ENCODE results near the gene FAM168A.

FAM168A gene

GRCh38 chr11:73384872-73385689, 212.8 kb downstream of the FAM168A start:
- no peak for DNase-seq

GRCh38 chr11:73384531-73384871, 213.4 kb downstream of the FAM168A start:
- DNase-seq, result no peak

DNA sequence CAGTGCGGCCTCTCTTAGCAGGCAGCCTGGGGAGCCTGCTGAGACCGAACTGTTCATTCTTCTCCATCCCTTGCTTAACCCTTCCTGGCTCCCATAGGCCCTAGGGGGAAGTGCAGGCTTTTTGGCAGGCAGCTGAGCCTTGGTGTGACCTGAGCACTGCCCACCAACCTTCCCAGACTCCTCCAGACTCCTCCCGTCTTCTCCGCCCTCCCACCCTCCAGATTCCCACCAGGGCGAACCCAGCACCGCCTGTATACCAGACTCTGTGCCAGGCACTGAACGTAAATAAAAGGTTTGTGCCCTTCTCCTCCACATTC, 213.8 kb downstream of the FAM168A start:
- DNase-seq, result no peak

DNA sequence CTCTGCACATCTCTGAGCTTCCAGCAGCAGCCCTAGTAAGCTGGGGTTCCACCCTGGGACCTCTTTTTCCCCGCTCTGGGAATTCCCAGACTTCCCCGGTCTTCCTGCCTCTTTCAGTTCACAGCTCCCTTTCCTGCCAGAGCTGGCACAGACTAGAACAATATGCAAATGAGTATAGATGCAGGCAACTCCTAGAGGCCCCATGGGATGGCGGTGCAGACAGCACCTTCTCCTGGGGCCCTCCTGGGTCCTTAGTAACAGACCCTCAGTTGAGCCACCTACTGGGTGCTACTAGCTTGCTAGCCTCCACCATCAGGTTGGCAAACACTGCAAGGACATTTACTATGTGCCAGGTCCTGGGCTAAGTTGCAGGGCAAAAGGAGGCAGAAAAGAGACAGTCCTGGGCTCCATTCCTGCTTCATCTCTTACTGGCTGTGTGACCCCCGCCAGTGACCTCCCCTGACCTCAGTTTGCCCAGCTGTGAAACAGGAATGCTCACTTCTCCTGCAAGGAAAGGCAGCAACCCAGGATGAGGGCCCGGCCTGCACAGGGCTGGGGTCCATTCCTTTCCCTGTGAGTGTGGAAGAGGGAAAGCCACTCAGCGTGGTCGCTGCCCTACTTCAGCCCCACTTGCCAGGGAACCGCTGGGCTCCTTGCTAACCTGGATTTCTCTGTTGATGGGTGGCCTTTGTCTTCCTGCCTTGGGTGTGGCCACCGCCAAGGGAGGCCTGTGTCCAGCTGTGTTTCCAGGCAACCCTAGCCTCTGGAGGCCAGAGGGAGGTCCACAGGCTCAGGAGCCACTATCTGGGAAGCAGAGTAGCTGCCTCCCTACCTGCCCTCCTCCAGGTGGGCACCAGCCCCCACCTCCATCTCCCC, 214.4 kb downstream of the FAM168A start:
- no peak for DNase-seq

- no peak for DNase-seq
Observed at GRCh38 chr11:73382747-73383146, 215.2 kb downstream of the FAM168A start.

- no peak for DNase-seq
Observed at GRCh38 chr11:73382183-73382582, 215.7 kb downstream of the FAM168A start.

DNA sequence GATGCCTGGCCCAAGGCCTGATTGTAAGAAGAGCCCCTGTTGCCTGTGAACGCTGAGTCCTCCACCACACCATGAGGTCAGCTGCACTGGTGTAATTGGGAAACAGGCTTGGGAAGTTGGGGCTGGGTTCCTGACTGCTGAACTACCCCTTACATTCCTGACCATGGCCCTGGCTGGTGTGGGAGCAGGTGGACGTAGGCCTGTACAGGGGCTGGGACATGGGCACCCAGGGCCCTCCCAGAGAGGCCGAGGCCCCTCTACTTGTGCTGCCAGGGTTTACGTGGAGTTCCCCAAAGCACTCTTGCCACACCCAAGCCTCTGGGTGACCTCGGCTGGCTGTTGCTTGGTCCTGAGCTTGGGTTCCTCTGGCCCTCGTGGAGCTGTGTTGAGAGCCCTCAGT, 216.3 kb downstream of the FAM168A start:
- no peak for DNase-seq

GRCh38 chr11:73380897-73381410, 217.0 kb downstream of the FAM168A start:
- no peak for DNase-seq

DNA sequence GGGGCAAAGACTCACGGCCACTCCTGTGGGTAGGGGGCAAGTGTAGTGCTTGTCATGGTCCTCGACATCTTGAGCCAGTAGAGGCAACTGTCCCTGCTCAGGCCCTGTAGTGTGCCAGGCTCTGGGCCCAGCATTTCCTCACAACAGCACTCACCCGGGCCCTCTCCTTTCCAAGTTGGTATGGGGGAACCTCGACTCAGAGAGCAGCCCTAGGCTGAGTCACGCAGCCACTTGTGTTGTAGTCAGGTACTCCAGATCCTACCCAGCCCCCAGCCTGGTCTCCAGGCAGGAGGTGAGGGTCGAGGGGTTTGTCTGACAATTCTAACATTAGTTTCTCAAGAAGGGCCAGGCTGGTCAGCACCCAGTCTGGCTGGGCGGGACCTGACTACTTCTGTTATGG, 217.6 kb downstream of the FAM168A start:
- no peak for DNase-seq

DNA sequence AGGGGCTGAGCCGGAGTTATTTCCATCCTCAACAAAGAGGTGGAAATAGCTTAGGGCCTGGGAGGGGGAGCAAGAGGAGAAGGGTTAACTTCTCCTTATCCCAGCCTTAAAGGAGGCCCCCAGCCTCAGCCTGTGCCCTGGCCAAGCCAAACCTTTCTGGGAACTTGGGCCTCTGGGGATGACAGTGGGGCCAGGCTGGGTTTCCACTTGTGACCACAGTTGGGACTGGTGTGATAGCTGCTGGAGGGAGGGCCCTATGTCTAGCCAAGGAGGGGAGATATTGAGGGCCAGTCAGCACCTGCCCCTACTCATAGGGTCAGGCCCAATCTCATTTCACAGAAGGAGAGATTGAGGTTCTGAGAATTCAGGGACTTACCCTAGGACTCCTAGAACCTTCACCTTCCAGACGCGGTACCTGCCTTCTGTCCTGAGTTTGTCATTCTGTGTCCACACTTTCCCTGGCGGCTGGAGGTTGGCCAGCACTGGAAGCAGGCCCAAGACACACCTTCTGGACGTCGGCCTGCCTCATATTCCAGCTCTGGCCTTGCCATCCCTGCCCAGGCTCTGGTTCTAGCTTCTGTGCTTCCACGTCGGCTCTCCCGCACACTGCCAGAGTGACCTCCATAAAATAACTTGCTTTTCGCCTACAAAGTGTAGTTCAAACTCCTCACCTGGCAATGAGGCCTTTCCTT, 218.6 kb downstream of the FAM168A start:
- DNase-seq, result no peak

GRCh38 chr11:73376803-73377629, 220.9 kb downstream of the FAM168A start:
- DNase-seq, result peak; percentile 72

DNA sequence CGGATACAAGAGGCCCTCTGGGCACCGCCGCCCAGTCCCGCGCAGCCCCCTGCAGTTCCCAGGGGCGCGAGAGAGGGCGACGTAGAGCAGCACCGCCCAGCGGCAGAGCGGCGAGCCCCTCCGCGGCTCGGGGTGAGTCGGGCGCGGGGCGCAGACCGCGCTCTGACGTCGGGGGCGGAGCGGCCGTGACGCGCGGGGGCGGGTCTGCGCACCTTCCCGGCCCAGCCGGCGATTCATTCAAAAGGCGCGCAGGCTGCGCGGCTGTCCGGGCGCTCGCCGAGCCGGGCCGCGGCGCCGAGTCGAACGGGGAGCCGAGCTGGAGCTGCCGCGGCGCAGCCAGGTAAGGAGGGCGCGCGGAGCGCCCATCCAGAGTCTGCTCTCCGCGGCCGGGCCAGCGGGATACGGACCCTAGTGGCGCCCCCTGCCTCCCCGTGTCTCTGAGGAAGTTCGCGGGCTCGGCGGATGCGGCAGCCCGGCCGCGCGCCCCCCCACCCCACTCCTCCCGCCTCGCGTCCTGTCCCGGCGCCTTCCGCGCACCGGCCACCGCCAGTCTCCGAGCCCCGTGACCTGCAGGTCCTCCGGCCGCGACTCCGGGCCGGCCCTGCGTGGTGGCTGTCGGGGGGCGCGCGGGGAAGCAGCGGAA, 221.6 kb downstream of the FAM168A start, which contains the start of gene RELT:
RELT (plus strand) TSS at position 240 of the 643 bp plus-strand sequence. CDS start 12,738 bp downstream, outside the sequence.
- DNase-seq, result peak; percentile 96

DNA sequence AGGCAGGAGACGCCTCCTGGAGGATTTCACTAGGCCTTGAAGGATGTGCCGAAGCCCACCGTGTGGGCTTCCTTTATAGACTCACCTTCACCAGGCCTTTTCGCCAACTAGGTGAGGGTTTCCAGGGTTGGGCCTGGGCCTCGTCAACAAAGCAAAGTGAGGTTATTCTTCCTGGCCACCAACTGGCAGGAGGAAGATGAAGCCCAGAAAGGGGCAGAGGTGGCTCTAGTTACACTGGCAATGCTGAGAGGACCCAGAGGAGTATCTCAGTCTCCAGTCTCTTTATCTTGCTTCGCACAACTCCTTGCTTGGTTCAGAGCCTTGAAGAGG, 222.1 kb downstream of the FAM168A start:
- DNase-seq, result no peak

GRCh38 chr11:73374151-73374550, 223.8 kb downstream of the FAM168A start:
- DNase-seq, result no peak

DNA sequence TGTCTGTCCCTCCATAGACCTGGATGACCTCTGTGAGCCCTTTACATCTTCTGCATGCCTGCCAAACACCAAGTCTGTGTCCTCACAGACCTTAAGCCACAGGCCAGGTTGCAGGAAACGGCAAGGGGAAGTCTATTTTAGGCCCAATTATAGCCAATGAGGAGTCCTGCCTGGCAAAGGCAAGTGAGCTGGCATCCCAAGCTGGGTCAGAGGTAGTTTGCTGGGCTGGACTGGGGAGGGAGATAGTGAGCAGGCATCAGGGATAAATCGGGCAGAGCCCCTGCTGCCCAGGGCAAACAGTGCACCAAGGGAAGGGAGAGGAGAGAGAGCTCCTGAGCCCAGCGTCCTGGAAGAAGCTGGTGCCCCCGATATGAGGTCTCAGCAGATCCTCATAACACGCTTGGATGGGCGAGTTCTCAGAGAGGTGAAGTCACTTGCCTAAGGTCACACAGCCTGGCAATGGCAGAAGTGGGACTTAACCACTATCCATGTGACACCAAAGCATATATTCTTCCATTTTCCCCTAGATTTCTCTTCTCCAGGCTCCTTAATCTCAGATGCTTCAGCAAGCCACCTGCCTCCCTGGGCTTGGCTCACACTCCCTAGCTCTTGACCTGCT, 225.4 kb downstream of the FAM168A start:
- no peak for DNase-seq

DNA sequence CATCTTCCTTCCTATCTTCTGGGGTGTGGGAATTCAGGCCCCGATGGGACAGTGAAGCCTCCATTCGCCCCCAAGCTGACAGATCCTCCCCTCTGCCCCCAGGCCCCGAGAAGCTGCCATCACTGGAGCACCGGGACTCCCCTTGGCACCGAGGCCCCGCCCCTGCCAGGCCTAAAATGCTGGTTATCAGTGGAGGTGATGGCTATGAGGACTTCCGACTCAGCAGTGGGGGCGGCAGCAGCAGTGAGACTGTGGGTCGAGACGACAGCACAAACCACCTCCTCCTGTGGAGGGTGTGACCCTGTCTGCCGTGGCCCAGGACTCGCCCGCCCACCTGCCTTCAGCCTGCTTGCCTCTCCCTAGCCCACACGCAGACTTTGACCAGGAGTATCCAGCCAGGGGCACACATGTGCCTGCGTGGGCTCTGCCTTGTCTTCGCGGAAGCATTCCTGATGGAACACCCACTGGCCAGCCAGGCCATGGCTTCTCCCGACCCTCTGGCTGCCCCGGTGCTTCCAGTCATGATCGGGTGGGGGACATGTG, 230.4 kb downstream of the FAM168A start:
- DNase-seq, result no peak

DNA sequence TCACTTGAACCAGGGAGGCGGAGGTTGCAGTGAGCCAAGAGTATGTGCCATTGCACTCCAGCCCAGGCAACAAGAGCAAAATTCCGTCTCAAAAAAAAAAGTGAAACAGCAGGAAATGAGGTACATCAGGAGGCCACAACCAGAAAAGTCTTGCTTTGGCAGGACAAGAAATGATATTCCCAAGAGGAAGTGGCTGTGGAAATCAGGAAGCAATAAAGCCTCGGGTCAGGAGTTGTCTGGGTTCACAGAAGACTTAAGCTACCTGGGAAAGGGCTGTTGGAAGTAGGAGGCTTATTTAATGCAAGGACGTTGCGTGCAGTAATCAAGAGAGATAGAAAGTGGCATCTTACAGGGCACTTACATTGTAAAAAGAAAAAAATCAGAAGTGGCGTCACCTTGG, 231.0 kb downstream of the FAM168A start:
- DNase-seq, result no peak

- no peak for DNase-seq
Observed at GRCh38 chr11:73366265-73366610, 231.7 kb downstream of the FAM168A start.

- no peak for DNase-seq
Observed at GRCh38 chr11:73365352-73366264, 232.3 kb downstream of the FAM168A start.

GRCh38 chr11:73363147-73363546, 234.8 kb downstream of the FAM168A start:
- no peak for DNase-seq
